DOHH2 (cell line): ENCODE data around the gene CCBE1.

Experiments
- CTCF ChIP-seq: fragments of 200-600 bp; sonication (generic); IDR thresholded peaks from one replicate; pipeline ENCODE4 v1.5.1; 2014; ENCODE audit warnings: antibody characterized with exemption, mild to moderate bottlenecking, low read depth, low read length; ENCODE audit not compliant: poor library complexity, severe bottlenecking
- EZH2phosphoT487 ChIP-seq: fragments of 200-600 bp; sonication (generic); IDR thresholded peaks from 2 replicates; pipeline ENCODE4 v1.6.1; 2017; ENCODE audit warnings: borderline replicate concordance, mild to moderate bottlenecking, antibody characterized with exemption, low read length, moderate library complexity, mixed read lengths

GRCh38 chr18:59437851-59438569, 259.2 kb downstream of the CCBE1 start:
- no peak for TF ChIP-seq CTCF
- no peak for TF ChIP-seq EZH2phosphoT487
